Fibroblast of pulmonary artery (primary cell): Measurements from ENCODE around the gene RFX7.

Source experiments
- DNase-seq: peaks from one replicate; pipeline ENCODE4 v3.0.0-alpha.2; 2010; ENCODE audit warnings: low read depth
- H3K4me3 ChIP-seq: replicated peaks from 2 replicates; pipeline ENCODE4 v1.5.1; 2011; ENCODE audit warnings: low read depth, mild to moderate bottlenecking, control low read depth, low read length, moderate library complexity
- CTCF ChIP-seq: IDR thresholded peaks from 2 replicates; pipeline ENCODE4 v1.5.1; 2011; ENCODE audit warnings: mild to moderate bottlenecking, control low read depth, low read length, inconsistent platforms; ENCODE audit errors: missing control alignments

Gene RFX7

DNA sequence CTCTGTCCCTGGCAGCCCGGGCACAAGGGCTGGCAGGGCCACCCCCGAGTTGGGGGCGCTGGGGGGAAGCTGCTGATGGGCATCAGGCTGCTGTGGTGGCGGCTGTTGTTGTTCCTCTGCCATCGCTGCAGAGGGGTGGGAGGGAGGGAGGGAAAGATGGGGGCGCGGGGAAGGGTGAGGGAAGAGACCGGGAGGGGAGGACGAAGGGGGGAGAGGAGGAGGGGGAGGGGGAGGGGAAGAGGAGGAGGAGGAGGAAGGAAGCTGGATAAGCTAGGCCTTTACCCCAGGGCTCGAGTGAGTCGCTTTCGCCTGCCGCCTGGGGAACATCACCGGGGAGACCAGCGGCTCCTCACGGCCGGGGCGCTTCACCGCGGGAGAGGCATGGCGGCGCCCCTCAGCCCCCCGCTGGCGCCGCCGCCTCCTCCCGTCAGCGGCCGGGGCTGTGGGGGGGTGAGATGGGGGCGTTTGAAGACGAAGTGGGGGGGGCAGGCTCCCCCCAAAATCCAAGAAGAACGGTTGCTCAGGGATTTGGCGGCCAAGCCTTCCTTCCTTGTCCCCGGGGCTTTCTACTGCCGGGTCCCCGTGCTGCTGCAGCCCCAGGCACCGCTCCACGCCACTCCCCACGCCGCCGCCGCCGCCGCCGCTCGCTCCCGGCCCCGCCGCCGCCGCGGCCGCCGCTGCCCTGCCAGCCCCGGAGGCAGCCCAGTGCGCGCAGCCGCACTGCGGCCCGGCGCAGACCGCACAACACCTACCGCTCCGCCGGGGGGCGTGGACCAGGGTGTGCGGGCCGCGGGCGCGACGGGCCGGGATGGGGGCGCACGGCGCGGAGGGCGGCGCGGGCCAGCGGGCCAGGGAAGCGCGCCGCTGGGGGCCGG, at the start of gene RFX7:
Gene RFX7, minus strand, starts transcription at position 717 of the 875 bp plus-strand sequence. Its CDS starts 594 bp downstream, at position 123.
- H3K4me3 ChIP-seq, result peak within 1 kb of the TSS; percentile 78
- peak; percentile 73 for DNase-seq
- TF ChIP-seq CTCF, result no peak

DNA sequence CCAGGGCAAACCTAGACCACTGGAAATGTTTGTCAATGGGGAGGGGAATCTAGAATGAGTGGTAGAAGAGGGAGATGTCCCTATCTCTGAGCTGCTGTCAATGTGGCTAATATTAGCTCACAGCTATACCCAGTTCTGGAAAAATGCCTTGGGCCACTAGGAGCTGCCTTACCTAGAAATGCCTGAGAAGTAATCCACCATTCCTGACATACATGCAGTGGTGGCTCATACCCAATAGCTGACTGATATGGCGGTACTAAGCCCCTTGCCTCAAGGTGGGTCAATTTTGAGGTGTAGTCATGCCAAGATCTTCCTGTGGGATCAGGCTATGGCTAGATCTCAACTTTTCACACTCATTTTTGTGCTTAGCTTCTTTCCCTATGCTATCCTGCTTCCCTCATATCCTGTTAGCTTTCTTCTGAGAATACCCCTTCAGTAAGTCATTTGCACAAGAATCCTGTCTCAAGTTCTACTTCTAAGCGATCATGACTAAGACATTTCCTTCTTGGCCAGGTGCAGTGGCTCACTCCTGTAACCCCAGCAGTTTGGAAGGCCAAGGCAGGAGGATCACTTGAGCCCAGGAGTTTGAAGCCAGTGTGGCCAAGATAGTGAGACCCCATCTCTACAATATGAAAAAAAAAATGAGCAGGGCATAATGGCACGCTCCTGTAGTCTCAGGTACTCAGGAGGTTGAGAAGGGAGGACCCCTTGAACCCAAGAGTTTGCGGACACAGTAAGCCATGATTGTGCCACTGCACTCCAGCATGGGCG, 49.1 kb upstream of the RFX7 start:
- no peak overlapping the region for H3K4me3 ChIP-seq
- TF ChIP-seq CTCF, result no peak
- DNase-seq, result no peak

GRCh38 chr15:56291741-56292140, 48.1 kb upstream of the RFX7 start:
- no peak for TF ChIP-seq CTCF
- DNase-seq, result no peak
- no peak overlapping the region for H3K4me3 ChIP-seq

- no peak overlapping the region for H3K4me3 ChIP-seq
- no peak for DNase-seq
- peak; percentile 14 for TF ChIP-seq CTCF
Measured at GRCh38 chr15:56286213-56286612, 42.5 kb upstream of the RFX7 start.

DNA sequence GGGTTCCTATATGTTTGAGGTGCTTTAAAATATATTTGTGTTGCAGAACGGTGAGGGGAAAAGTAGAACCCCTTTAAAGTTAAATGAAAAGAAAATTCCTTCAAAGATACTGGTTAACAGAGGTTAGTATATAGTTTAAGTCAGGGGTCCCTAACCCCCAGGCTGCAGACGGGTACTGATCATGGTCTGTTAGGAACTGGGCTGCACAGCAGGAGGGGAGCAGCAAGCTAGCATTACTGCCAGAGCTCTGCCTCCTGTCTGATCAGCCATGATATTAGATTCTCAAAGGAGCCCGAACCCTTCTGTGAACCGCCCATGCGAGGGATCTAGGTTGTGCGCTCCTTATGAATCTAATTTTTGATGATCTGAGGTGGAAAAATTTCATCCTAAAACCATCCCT, 37.5 kb upstream of the RFX7 start:
- DNase-seq, result no peak
- TF ChIP-seq CTCF, result no peak
- H3K4me3 ChIP-seq, result no peak overlapping the region

DNA sequence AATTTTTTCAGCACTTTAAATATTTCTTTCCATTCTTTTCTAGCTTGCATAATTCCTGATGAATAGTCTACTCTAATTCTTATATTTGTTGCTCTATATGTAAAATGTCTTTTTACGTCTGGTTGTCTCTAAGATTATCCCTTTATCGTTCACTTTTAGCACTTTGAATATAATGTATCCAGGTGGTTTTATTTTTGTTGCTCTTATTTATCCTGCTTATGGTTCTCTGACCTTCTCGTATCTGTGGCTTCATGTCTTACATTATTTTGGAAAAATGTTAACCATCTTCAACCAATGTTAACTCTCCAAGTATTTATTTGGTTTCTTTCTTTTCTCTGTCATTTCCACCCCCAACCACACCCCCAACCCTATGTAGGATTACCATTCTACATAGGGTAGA, 30.0 kb upstream of the RFX7 start:
- no peak overlapping the region for H3K4me3 ChIP-seq
- DNase-seq, result no peak
- no peak for TF ChIP-seq CTCF
